ENCODE measurements around the gene COPA.

The COPA gene

GRCh38 chr1:160251687-160252526 is 91.1 kb downstream of the COPA start:
- peak; percentile 61 for DNase-seq
- no peaks in the 10 kb centered on the region for H3K27me3 ChIP-seq (replicated peaks)
- H3K27ac ChIP-seq = no peak overlapping the region
- TF ChIP-seq, protein P1, sequence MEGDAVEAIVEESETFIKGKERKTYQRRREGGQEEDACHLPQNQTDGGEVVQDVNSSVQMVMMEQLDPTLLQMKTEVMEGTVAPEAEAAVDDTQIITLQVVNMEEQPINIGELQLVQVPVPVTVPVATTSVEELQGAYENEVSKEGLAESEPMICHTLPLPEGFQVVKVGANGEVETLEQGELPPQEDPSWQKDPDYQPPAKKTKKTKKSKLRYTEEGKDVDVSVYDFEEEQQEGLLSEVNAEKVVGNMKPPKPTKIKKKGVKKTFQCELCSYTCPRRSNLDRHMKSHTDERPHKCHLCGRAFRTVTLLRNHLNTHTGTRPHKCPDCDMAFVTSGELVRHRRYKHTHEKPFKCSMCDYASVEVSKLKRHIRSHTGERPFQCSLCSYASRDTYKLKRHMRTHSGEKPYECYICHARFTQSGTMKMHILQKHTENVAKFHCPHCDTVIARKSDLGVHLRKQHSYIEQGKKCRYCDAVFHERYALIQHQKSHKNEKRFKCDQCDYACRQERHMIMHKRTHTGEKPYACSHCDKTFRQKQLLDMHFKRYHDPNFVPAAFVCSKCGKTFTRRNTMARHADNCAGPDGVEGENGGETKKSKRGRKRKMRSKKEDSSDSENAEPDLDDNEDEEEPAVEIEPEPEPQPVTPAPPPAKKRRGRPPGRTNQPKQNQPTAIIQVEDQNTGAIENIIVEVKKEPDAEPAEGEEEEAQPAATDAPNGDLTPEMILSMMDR (IDR thresholded peaks at IDR 0.05; ENCODE audit: low read depth, low read length, missing control alignments) = peak; percentile 76
- in situ Hi-C loops (cut with HindIII; ENCODE audit: low pct_ligation_motif_present, low sequenced_read_pairs) = no loop called here
- H3K36me3 ChIP-seq (replicated peaks) = no peaks in the 10 kb centered on the region
- no peak overlapping the region for H3K4me3 ChIP-seq (ENCODE audit: low read depth, low read length)

DNA sequence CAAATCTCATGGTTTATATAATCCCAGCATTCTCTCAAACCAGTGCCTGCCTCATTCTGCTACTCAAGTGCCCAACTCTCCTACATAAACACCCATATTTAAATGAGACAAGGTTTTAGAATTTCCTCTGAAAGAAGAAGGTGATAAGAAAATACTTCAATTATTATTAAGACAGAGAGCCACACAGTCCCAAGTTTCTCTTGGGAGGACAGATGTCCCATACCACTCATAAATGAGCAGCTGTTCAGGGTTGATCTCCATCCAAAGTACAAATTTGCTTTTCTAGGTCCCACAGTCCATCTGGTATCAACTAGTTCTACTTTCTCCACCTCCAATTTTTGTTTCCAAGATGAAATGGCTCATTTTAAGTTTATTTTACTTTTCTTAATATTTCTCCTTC is 92.0 kb downstream of the COPA start:
- H3K27me3 ChIP-seq (replicated peaks) = no peaks in the 10 kb centered on the region
- no peak overlapping the region for H3K4me3 ChIP-seq (ENCODE audit: low read depth, low read length)
- H3K27ac ChIP-seq = no peak overlapping the region
- in situ Hi-C loops (cut with HindIII; ENCODE audit: low pct_ligation_motif_present, low sequenced_read_pairs) = no loop called here
- TF ChIP-seq, protein P1 (IDR thresholded peaks at IDR 0.05; ENCODE audit: low read depth, low read length, missing control alignments) = no peak
- H3K36me3 ChIP-seq (replicated peaks) = no peaks in the 10 kb centered on the region
- no peak for DNase-seq

DNA sequence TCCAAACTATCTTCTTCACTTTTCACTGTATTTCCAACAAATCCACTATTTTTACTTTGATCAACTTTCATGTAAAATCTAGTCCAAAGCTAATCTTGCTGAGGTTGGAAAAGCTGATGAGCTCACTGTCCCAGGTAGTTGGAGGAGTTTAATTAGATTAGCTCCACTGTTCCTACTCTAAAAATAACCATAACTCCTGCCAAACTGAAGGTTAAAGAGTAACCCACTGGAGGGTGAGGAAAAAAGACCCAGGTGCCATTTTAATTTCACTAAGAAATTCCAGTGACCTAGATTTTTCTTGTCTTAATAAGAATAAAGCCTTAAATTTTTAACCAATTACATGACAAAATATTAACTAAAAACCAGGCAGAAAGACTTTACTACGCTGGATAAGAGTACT is 96.0 kb downstream of the COPA start:
- Histone ChIP-seq H3K36me3 (replicated peaks) (peaks cover 6% of the 10 kb centered on the region), H3K4me3 (ENCODE audit: low read depth, low read length) (no peak overlapping the region), H3K27me3 (replicated peaks) (no peaks in the 10 kb centered on the region), H3K27ac (no peak overlapping the region)
- in situ Hi-C loops (cut with HindIII; ENCODE audit: low pct_ligation_motif_present, low sequenced_read_pairs) = no loop called here
- TF ChIP-seq, protein P1 (IDR thresholded peaks at IDR 0.05; ENCODE audit: low read depth, low read length, missing control alignments) = no peak
- no peak for DNase-seq

DNA sequence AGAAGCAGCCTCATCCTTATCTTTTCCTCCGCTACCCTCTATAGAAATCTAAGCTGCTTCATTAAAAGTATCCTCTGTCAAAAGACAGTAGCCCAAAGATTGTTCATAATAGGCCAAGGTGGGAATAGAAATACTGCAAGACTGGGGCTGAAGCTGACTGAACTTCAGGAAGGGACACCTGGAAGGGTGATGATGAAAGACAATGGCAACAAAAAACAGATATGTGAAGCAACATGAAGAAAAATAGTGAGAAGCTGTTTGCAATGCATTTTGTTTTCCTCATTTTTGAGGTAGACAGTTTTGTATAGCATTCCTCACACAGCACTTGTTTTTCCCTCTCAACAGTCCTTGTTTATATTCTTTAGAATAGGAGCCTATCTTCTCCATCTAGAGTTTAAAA is 97.6 kb downstream of the COPA start:
- H3K36me3 ChIP-seq (replicated peaks) = peaks cover 10% of the 10 kb centered on the region
- TF ChIP-seq, protein P1 (IDR thresholded peaks at IDR 0.05; ENCODE audit: low read depth, low read length, missing control alignments) = no peak
- H3K27ac ChIP-seq = no peak overlapping the region
- in situ Hi-C loops (cut with HindIII; ENCODE audit: low pct_ligation_motif_present, low sequenced_read_pairs) = no loop called here
- no peak for DNase-seq
- H3K4me3 ChIP-seq (ENCODE audit: low read depth, low read length) = no peak overlapping the region
- H3K27me3 ChIP-seq (replicated peaks) = no peaks in the 10 kb centered on the region

- DNase-seq = no peak
- no peaks in the 10 kb centered on the region for H3K27me3 ChIP-seq (replicated peaks)
- H3K27ac ChIP-seq = no peak overlapping the region
- peaks cover 22% of the 10 kb centered on the region for H3K36me3 ChIP-seq (replicated peaks)
- TF ChIP-seq, protein P1 (IDR thresholded peaks at IDR 0.05; ENCODE audit: low read depth, low read length, missing control alignments) = no peak
- in situ Hi-C loops (cut with HindIII; ENCODE audit: low pct_ligation_motif_present, low sequenced_read_pairs) = no loop called here
- H3K4me3 ChIP-seq (ENCODE audit: low read depth, low read length) = no peak overlapping the region
Observed at GRCh38 chr1:160244209-160244608, 98.8 kb downstream of the COPA start.

DNA sequence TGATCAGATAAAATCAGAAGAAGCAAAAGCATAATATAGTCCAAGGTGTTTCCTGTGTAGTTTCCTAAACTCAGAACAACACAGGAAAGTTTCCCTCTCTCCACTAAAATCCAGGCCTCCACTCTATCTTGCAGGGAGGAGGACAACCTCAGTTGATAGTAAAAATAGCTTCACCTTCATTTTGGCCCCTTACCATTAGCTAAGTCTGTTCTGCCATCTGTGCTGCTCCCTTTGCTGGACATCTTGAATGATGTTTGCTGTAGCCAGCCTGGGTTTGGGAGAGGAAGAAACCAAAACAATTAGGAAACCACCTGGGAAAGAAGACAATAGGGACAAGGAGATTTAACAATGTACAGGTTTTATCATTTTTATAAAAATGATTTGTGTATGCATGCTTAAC is 99.3 kb downstream of the COPA start:
- TF ChIP-seq, protein P1 (IDR thresholded peaks at IDR 0.05; ENCODE audit: low read depth, low read length, missing control alignments) = no peak
- no peaks in the 10 kb centered on the region for H3K27me3 ChIP-seq (replicated peaks)
- H3K27ac ChIP-seq = no peak overlapping the region
- peaks cover 23% of the 10 kb centered on the region for H3K36me3 ChIP-seq (replicated peaks)
- H3K4me3 ChIP-seq (ENCODE audit: low read depth, low read length) = no peak overlapping the region
- in situ Hi-C loops (cut with HindIII; ENCODE audit: low pct_ligation_motif_present, low sequenced_read_pairs) = no loop called here
- DNase-seq = no peak

Data from brain microvascular endothelial cell (primary cell).